PC-9 (cell line): ENCODE results near the gene GFPT1.

ENCODE experiments used
- EZH2 ChIP-seq: fragments of 200-600 bp; sonication (generic); IDR thresholded peaks from 2 replicates; pipeline ENCODE4 v1.8.0; 2017; ENCODE audit warnings: antibody characterized with exemption, low read depth
- TF ChIP-seq, protein P1 (sequence below): fragments of 200-600 bp; sonication (generic); conservative IDR thresholded peaks from 2 replicates; pipeline ENCODE4 v1.6.1; 2017; ENCODE audit warnings: mixed run types, antibody characterized with exemption, mild to moderate bottlenecking, moderate library complexity

DNA sequence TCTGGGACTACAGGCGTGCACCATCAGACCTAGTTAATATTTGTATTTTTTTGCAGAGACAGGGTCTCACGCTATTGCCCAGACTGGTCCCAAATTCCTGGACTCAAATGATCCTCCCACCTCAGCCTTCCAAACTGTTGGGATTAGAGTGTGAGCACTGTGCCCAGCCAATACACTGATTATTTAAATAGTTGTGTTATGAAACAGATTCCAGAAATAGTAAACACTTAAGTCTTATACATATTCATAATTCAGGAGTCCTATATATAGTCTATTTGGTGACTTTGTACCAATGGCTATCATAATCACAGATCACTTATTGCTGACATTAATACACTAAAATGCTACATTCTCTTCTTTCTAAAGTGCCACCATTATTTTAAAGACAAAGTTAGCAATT lies 37.4 kb upstream of the GFPT1 start:
- TF ChIP-seq, protein P1, sequence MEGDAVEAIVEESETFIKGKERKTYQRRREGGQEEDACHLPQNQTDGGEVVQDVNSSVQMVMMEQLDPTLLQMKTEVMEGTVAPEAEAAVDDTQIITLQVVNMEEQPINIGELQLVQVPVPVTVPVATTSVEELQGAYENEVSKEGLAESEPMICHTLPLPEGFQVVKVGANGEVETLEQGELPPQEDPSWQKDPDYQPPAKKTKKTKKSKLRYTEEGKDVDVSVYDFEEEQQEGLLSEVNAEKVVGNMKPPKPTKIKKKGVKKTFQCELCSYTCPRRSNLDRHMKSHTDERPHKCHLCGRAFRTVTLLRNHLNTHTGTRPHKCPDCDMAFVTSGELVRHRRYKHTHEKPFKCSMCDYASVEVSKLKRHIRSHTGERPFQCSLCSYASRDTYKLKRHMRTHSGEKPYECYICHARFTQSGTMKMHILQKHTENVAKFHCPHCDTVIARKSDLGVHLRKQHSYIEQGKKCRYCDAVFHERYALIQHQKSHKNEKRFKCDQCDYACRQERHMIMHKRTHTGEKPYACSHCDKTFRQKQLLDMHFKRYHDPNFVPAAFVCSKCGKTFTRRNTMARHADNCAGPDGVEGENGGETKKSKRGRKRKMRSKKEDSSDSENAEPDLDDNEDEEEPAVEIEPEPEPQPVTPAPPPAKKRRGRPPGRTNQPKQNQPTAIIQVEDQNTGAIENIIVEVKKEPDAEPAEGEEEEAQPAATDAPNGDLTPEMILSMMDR: no peak
- TF ChIP-seq EZH2: no peak
